ENCODE measurements around the gene SLC22A1.

SLC22A1 gene

DNA sequence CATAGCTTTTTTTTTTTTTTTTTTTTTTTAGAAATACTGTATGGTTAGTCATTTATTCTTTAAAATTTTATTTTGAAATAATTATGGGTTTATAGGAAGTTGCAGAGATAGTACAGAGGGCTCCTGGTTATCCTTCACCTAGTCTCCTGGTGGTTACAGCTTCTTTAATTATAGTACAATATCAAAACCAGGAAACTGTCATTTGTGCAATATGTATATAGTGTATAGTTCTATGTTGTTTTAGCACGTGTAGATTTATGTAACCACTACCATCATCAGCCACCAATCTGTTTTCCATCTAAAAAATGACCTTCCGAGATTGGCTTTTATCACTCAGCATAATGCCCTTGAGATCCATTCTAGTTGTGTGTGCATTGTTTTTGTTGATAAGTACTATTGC lies 82.3 kb downstream of the SLC22A1 start:
- Mint-ChIP-seq H3K36me3 (ENCODE audit: insufficient read depth) (no peaks in the 10 kb centered on the region), H3K4me1 (no peaks in the 10 kb centered on the region), H3K9me3 (peaks cover 14% of the 10 kb centered on the region), H3K4me3 (no peak overlapping the region), H3K27me3 (peaks cover 76% of the 10 kb centered on the region), H3K27ac (ENCODE audit: low read depth) (no peak overlapping the region)
- no peak for DNase-seq (ENCODE audit: low spot score in 2 of 2)
- no peak for ATAC-seq (replicated peaks; ENCODE audit: extremely low read depth, poor library complexity, severe bottlenecking)

- Mint-ChIP-seq H3K36me3 (ENCODE audit: insufficient read depth) (no peaks in the 10 kb centered on the region), H3K4me1 (no peaks in the 10 kb centered on the region), H3K27me3 (peaks cover 79% of the 10 kb centered on the region), H3K4me3 (no peak overlapping the region), H3K27ac (ENCODE audit: low read depth) (no peak overlapping the region), H3K9me3 (peaks cover 14% of the 10 kb centered on the region)
- no peak for ATAC-seq (replicated peaks; ENCODE audit: extremely low read depth, poor library complexity, severe bottlenecking)
- no peak for DNase-seq (ENCODE audit: low spot score in 2 of 2)
Observed at GRCh38 chr6:160204710-160205109, 83.1 kb downstream of the SLC22A1 start.

DNA sequence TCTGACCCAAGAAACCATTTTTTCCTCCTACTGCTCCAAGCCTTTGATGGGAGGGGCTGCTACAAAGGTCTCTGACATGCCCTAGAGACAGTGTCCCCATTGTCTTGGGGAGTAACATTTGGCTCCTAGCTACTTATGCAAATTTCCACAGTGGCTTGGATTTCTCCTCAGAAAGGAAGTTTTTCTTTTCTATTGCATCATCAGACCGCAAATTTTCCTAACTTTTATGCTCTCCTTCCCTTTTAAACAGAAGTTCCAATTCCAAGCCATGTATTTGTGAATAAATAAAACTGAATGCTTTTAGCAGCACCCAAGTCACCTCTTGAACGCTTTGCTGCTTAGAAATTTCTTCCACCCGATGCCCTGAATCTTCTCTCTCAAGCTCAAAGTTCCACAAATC lies 86.0 kb downstream of the SLC22A1 start:
- DNase-seq (ENCODE audit: low spot score in 2 of 2) = no peak
- ATAC-seq (replicated peaks; ENCODE audit: extremely low read depth, poor library complexity, severe bottlenecking) = no peak

More for the DNA sequence above, 86.0 kb downstream of the SLC22A1 start:
- Mint-ChIP-seq H3K9me3 (peaks cover 7% of the 10 kb centered on the region), H3K4me3 (no peak overlapping the region), H3K27me3 (peaks cover 81% of the 10 kb centered on the region), H3K4me1 (no peaks in the 10 kb centered on the region), H3K36me3 (ENCODE audit: insufficient read depth) (no peaks in the 10 kb centered on the region), H3K27ac (ENCODE audit: low read depth) (no peak overlapping the region)

Measured in central memory CD8-positive, alpha-beta T cell (primary cell).